HG02885 (cell line): ENCODE data around the gene PLD3.
A peak's percentile ranks its signal among the peaks of the same experiment; 100 is the strongest.
"Not testable (repeated sequence)": the region's sequence is repeated elsewhere in the genome, so short reads cannot be mapped to it uniquely, and the experiment has no call there.

Experiments
- ATAC-seq: cut with Tn5 transposase; IDR thresholded peaks from one replicate; pipeline ENCODE4 v1.9.1; 2021; ENCODE audit warnings: mild to moderate bottlenecking; ENCODE audit not compliant: unreplicated experiment, poor library complexity

The PLD3 gene

DNA sequence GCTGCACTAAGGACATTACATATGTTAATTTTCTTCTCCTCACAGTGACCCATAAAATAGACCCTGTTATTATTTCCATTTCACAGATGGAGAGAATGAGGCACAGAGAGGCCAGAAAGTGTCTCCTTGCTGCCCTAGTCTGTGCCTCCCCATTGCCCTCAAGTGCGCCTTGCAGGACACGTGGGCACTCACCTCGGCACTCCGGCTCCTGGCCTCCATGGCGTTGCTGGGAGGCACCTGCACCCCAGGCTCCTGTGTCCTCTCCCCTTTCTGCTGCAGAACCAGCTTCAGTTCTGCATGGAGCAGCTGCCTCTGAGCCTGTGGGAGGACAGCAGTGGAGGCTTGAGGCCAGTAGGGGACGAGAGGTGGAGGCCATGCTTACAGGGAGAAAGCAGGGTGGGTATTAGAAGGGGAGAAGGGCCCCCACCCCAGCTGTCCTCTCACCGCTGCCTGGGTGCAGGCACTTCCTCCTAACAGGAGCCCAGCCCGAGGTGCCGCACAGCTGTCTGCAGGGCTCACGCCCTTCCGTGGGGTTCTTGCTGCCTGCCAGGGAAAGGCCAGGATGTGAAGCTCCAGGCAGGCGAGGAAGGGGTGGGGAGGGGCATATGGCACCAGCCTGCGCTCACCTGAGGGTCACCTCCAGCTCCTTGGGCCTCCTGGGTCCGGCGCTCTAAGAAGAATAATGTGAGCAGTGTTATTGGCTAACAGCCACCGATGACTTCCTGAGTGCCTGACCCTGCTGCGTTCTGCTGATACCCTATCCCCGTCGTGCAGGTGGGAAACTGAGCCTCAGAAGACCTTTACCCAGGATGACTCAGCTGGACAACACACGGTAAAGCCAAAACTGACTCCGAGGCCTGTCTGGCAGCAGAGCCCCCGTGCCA lies 59.5 kb downstream of the PLD3 start:
- ATAC-seq = no peak

DNA sequence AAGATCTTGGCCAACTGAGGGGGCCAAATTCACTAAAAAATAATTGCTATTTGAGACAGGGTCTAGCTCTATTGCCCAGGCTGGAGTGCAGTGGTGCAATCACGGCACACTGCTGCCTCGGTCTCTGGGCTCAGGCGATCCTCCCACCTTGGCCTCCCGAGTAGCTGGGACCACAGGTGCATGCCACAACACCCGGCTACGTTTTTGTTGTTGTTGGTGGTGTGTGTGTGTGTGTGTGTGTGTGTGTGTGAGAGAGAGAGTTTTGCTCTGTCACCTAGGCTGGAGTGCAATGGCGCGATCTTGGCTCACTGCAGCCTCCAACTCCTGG lies 60.1 kb downstream of the PLD3 start:
- ATAC-seq = not testable (repeated sequence)

DNA sequence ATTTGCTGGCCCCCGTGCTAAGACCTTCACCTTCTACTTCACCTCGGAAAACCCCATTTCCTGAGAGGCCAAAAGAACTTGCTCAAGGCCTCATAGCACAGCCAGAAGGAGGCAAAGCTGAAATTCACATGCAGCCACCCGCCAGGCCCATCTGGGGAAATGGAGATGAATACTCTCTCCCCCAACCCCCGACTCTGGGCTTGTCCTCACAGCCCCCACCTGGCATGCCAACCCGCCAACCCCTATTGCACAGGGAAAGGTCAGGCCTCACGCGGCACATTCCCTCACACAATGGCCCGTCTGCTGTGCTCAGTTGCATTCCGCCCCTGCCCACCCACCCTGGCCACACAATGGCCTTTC lies 61.5 kb downstream of the PLD3 start:
- no peak for ATAC-seq

DNA sequence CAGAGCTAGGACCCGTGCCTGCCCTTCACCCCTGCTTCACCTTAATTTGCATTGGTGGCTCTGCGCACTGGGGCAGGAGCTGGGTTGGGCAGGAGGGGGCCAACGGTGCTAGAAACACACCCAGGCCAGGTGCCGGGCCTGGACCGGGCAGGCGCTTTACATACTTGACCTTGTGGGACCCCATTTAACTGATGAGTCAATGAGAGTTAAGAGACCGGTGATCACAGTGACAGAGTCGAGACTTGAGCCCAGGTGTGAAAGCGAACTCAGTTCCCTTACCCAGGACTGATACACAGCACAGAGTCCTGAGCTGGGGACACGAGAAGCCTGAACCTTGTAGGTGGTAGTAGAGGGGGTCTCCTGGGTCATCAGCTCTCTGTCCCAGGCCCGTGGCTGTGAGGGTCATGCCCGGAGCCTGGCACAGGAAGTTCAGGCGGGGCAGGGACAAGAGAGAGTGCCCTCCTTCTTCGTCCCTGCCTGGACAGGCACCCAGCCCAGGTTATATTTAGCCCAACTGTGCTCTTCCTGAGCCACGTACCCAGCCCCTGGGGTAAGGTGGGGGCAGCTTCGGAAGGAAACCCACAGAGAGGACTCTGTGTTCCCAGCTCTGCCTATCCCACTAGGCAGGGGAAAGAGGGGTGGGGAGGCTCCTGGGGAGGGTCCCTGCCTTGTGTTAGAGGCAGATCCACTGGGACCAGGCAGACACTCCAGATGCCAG lies 62.8 kb downstream of the PLD3 start:
- ATAC-seq = no peak

DNA sequence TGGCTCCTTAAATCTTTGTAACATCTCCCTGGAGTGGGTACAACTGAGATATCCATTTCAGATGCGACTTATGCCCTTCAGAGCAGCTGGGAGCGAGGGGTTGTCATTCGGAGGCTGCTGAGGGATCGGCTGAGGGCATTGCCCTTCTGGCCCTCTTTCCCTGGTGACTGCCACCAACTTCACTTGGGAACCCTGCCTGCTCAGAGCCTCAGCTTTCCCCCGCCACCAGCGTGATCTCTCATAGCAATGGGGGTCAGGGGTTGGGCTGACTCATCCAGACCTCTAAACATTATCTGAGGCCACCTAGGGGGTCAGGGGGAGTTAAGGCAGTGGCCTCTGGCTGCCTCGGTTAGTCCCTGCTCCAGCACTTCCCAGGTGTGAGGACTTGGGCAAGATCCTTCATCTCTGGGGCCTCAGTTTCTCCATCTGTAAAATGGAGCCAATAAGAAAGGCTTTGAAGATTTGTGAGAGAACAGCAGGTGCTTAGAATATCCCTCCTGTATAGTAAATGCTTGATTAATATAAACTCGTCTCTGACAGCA lies 63.5 kb downstream of the PLD3 start:
- ATAC-seq = no peak

- no peak for ATAC-seq
Observed at GRCh38 chr19:40412866-40413265, 64.4 kb downstream of the PLD3 start.

DNA sequence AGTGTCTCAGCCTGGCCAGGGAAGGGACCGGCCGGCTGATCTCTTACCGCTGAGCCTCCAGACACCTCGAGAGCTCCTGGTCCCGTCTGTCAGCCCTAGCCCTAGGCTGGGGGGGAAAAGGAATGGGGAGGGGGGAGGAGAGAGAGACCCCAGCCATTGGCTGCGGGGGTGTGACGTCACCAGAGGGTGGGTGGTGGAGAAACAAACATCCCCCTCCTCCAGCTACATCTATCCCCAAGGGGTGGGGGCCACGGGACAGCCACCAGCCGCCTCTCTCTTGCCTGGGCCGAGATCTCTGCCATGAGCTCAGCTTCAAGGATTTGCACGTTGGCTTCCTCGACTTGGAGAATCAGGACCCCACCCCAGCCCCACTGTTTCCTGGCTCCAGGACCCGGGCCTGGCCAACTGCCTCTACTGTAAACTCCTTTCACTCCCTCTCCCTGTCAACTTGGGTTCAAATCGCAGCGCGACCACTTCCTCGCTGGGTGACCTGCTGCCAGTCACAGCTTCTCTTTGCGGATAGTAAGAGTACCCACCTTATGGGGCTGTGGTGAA lies 64.9 kb downstream of the PLD3 start, which contains the start of gene PRX:
Gene PRX, minus strand, starts transcription at position 88 of the 555 bp plus-strand sequence. CDS start 5,446 bp downstream, outside the sequence.
- ATAC-seq = no peak

DNA sequence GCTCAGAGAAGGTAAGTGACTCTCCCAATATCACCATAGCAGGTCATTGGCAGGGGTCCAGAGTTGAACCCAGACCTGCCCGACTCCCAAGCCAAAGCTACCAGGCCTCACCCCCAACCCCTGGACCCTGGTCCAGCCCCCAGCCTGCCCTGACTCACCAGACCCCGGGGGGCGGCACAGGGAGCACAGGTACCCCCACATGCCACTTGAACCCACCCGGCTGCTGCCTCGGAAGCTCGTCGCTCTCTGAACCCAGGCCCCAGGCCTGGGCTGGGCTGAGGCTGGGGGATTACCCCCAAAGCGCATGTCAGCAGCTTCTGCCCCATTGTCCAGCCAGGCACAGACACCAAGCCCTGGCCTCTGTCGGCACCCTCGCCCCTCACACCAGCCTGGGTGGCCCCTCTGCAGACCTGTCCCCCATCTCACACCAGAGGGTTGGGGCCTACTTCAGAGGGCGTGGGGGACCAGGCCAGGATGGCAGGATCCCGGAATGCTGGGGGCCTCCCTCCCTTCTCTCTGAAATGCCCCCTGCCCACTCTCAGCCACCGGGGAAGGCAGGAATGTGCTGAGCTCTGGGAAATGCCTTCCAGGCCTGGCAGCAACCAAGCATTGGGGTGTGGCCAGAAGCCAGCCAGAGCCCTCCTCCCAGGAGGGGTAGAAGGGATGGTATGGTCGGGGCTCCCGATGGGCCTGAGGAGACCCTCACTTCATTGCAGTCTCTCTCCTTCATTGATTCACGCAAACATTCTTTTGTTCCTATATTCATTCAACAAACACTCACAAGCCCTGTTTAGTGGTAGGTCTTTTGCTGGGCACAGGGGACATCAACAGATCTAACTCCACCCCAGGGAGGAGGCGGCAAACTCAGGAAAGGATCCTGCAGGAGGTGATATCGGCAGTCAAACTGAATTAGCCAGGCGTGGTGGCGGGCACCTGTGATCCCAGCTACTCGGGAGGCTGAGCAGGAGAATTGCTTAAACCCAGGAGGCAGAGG lies 66.3 kb downstream of the PLD3 start:
- no peak for ATAC-seq

DNA sequence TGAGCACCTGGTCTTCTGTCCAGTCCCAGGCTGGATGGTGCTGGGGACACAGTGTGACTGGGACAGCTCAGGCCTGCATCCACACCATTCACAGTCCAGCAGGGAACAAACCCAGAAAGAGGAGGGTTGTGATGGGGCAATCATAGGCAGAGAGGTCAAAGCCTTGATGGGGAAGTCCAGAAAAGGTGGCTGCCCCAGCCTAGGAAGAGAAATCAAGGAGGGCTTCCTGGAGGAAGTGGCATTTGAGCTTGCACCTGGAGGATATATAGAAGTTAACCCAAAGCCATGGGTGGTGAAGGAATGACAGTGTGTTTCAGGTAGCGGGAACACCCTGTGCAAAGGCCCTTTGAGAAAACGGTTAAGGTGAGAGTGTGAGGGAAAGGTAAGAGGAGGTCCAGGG lies 67.3 kb downstream of the PLD3 start:
- ATAC-seq = no peak

DNA sequence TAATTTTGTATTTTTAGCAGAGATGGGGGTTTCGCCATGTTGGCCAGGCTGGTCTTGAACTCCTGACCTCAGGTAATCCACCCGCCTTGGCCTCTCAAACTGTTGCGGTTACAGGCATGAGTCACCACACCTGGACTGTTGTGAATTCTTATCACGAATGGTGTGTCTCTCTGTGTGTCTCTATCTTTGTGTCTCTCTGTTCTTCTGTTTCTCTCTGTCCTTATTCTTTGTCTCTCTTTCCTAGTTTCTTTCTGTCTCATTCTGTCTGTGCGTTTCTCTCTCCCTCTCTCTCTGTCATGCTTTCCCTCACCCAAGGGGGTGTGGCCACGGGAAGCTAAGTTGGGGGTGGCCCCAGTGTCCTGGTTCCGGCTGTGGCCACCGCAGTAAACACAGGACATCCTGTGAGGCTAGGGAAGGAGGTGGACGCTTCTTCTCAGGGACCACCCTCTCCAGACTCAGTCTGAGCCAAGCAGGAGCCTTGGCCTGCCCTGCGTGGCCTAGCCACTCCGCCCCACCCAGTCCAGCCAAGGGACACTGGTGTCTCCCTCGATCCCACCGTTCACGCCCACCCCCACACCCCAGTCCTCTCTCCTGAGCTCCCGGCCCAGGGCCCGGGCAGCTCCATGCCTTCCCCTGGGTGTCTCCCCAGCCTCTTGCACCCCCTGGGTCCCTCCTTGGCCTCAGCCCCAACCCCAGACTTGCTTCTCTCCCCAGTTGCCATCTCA lies 68.6 kb downstream of the PLD3 start:
- no peak for ATAC-seq

- ATAC-seq = no peak
Observed at GRCh38 chr19:40417643-40417981, 69.1 kb downstream of the PLD3 start.

DNA sequence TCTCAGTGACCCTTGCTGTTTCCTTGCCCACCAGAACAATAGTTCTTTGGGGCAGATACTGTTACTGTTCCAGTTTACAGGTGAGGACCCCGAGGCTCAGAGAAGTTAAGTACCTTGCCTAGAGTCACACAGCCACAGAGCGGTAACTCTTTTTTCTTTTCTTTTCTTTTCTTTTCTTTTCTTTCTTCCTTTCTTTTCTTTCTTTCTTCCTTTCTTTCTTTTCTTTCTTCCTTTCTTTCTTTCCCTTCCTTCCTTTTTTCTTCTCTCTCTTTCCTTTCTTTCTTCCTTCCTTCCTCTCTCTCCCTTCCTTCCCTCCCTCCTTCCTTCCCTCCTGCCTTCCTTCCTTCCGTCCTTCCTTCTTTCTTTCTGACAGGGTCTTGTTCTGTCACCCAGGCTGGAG lies 69.5 kb downstream of the PLD3 start:
- no peak for ATAC-seq

DNA sequence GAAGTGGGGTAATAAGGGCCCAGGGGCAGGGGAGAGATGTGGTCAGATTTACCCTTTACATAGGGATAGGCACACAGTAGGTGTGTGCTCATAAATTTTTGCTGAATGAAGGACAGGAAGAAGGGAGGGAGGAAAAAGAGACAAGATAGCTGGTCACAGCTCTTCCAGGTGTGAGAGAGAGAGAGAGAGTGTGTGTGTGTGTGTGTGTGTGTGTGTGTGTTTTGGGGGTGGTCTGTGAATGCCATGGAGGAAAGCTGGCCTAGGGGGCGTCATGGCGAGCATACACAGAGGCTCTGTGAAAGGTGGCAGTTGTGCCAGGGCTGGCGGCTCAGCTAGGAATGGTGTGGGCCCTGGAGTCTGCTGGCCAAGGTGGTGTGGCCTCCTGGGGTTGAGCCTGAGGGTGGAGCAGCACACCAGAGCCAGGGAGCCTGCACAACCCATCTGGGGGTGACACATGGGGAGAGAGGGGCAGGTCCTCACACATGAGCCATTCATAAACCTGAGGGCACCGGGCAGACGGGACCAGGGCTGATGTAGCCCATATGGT lies 70.6 kb downstream of the PLD3 start:
- no peak for ATAC-seq

DNA sequence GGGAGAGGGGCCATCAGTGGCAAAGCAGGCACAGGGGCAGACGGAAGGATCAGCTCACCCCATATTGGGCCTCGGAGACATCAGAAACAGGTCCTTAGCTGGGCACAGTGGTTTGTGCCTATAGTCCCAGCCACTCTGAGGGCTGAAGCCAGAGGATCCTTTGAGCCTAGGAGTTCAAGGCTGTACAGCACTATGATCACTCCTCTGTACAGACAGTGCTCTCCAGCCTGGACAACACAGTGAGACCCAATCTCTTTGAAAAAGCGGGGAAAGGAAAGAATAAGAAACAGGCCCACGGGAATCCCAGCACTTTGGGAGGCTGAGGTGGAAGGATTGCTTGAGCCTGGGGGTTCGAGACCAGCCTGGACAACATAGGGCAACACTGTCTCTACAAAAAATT lies 71.3 kb downstream of the PLD3 start:
- no peak for ATAC-seq

GRCh38 chr19:40420451-40420765 lies 71.9 kb downstream of the PLD3 start:
- no peak for ATAC-seq

DNA sequence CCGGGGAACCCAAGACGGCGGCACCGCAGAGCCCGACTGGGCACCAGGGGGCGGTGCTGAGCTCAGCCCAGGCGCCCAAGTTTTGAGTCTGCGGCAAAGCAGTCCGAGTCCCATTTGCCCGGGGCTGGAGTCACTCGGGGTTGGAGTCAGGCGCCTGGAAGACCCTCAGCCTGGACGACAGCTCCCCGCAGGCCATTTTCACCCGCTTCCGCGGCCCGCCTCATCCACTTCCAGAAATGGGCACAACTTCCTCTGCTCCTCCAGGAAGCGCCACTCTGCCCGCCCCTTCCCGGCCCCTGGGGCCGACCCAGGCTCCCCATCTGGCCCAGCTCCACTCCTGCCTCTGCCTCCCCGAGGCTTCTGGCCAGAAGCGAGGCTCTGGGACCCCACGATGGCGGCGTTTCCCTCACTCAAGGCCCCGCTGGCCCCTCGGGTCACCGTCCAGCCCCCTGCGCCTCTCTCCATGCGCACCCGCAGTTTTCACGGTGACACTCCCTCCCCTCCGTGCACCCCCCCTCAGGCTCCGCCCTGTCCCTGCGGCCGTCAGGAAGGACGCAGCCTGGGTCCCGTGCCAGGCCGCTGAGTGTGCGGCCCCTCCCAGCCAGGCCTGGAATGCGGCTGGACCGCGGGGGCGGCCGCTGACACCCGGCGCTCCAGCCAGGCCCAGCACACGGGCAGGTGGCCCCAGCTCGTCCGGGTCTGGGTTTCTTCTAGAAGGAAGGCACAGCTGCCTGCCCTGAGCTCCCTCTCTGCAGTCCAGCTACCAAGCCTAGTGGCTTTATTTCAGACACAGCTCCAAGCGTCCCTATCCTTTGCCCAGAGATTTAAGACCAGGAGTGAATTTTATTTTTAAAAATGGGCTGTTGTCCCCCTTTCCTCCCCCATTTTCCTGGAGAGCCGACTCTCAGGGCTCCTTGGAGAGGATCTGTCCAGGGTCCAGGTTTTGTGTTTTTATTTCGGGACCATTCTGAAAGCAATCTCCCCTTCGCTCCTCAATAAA lies 72.6 kb downstream of the PLD3 start:
- peak; percentile 44 for ATAC-seq

GRCh38 chr19:40421993-40422747 lies 73.7 kb downstream of the PLD3 start:
- no peak for ATAC-seq
